ENCODE measurements around the gene FANCF.
A peak's percentile ranks its signal among the peaks of the same experiment; 100 is the strongest.

The FANCF gene

GRCh38 chr11:22626573-22627239 lies 1.1 kb upstream of the FANCF start:
- no peaks in the 10 kb centered on the region for H3K36me3 ChIP-seq (ENCODE audit: control insufficient read depth in 5 of 5, insufficient read depth in 5 of 5, low read length in 5 of 5)
- no peaks in the 10 kb centered on the region for H3K27me3 ChIP-seq (ENCODE audit: control insufficient read depth in 5 of 5, insufficient read depth in 4 of 5, low read length in 5 of 5)
- peaks cover 0 to 16% (median 9%) of the 10 kb centered on the region in 5 donors for H3K4me1 ChIP-seq (ENCODE audit: control insufficient read depth in 5 of 5, insufficient read depth in 5 of 5, low read length in 5 of 5)
- H3K27ac ChIP-seq (ENCODE audit: low read depth, low read length): no peak overlapping the region
- no peaks in the 10 kb centered on the region for H3K9me3 ChIP-seq (ENCODE audit: control insufficient read depth in 5 of 5, low read length in 5 of 5)
- H3K4me3 ChIP-seq (ENCODE audit: low read depth in 1 of 5, low read length in 5 of 5): peak overlapping the region in 2 of 5 donors; percentile 94 to 95
- peak overlapping the region in 1 of 5 donors; percentile 84 for H3K9ac ChIP-seq (ENCODE audit: low read length in 5 of 5)

- H3K4me1 ChIP-seq (ENCODE audit: control insufficient read depth in 5 of 5, insufficient read depth in 5 of 5, low read length in 5 of 5): peaks cover 0 to 16% (median 9%) of the 10 kb centered on the region in 5 donors
Observed at GRCh38 chr11:22624742-22625447, 728 bp downstream of the FANCF start.

GRCh38 chr11:22617868-22618267 lies 7.8 kb downstream of the FANCF start:
- Histone ChIP-seq H3K27ac (ENCODE audit: low read depth, low read length) (no peak overlapping the region), H3K9me3 (ENCODE audit: control insufficient read depth in 5 of 5, low read length in 5 of 5) (no peaks in the 10 kb centered on the region), H3K4me1 (ENCODE audit: control insufficient read depth in 5 of 5, insufficient read depth in 5 of 5, low read length in 5 of 5) (no peaks in the 10 kb centered on the region), H3K36me3 (ENCODE audit: control insufficient read depth in 5 of 5, insufficient read depth in 5 of 5, low read length in 5 of 5) (no peaks in the 10 kb centered on the region), H3K4me3 (ENCODE audit: low read depth in 1 of 5, low read length in 5 of 5) (no peak overlapping the region), H3K9ac (ENCODE audit: low read length in 5 of 5) (no peak overlapping the region), H3K27me3 (ENCODE audit: control insufficient read depth in 5 of 5, insufficient read depth in 4 of 5, low read length in 5 of 5) (no peaks in the 10 kb centered on the region)

More at GRCh38 chr11:22624742-22625447, 728 bp downstream of the FANCF start:
- Histone ChIP-seq H3K36me3 (ENCODE audit: control insufficient read depth in 5 of 5, insufficient read depth in 5 of 5, low read length in 5 of 5) (no peaks in the 10 kb centered on the region), H3K9me3 (ENCODE audit: control insufficient read depth in 5 of 5, low read length in 5 of 5) (no peaks in the 10 kb centered on the region), H3K4me3 (ENCODE audit: low read depth in 1 of 5, low read length in 5 of 5) (peak overlapping the region; percentile 90 to 100 (median 95)), H3K27ac (ENCODE audit: low read depth, low read length) (peak overlapping the region; percentile 90), H3K9ac (ENCODE audit: low read length in 5 of 5) (peak overlapping the region in 4 of 5 donors; percentile 70 to 88 (median 85)), H3K27me3 (ENCODE audit: control insufficient read depth in 5 of 5, insufficient read depth in 4 of 5, low read length in 5 of 5) (no peaks in the 10 kb centered on the region)

GRCh38 chr11:22603933-22604332 lies 21.7 kb downstream of the FANCF start:
- Histone ChIP-seq H3K27me3 (ENCODE audit: control insufficient read depth in 5 of 5, insufficient read depth in 4 of 5, low read length in 5 of 5) (no peaks in the 10 kb centered on the region), H3K27ac (ENCODE audit: low read depth, low read length) (no peak overlapping the region), H3K9me3 (ENCODE audit: control insufficient read depth in 5 of 5, low read length in 5 of 5) (peaks cover 0 to 3% (median 0%) of the 10 kb centered on the region in 5 donors), H3K9ac (ENCODE audit: low read length in 5 of 5) (no peak overlapping the region), H3K4me1 (ENCODE audit: control insufficient read depth in 5 of 5, insufficient read depth in 5 of 5, low read length in 5 of 5) (no peaks in the 10 kb centered on the region), H3K4me3 (ENCODE audit: low read depth in 1 of 5, low read length in 5 of 5) (no peak overlapping the region), H3K36me3 (ENCODE audit: control insufficient read depth in 5 of 5, insufficient read depth in 5 of 5, low read length in 5 of 5) (no peaks in the 10 kb centered on the region)

GRCh38 chr11:22602504-22602903 lies 23.1 kb downstream of the FANCF start:
- Histone ChIP-seq H3K9me3 (ENCODE audit: control insufficient read depth in 5 of 5, low read length in 5 of 5) (peaks cover 0 to 3% (median 0%) of the 10 kb centered on the region in 5 donors), H3K4me3 (ENCODE audit: low read depth in 1 of 5, low read length in 5 of 5) (no peak overlapping the region), H3K27me3 (ENCODE audit: control insufficient read depth in 5 of 5, insufficient read depth in 4 of 5, low read length in 5 of 5) (no peaks in the 10 kb centered on the region), H3K9ac (ENCODE audit: low read length in 5 of 5) (no peak overlapping the region), H3K4me1 (ENCODE audit: control insufficient read depth in 5 of 5, insufficient read depth in 5 of 5, low read length in 5 of 5) (no peaks in the 10 kb centered on the region), H3K27ac (ENCODE audit: low read depth, low read length) (no peak overlapping the region), H3K36me3 (ENCODE audit: control insufficient read depth in 5 of 5, insufficient read depth in 5 of 5, low read length in 5 of 5) (no peaks in the 10 kb centered on the region)

GRCh38 chr11:22599458-22599857 lies 26.2 kb downstream of the FANCF start:
- Histone ChIP-seq H3K9me3 (ENCODE audit: control insufficient read depth in 5 of 5, low read length in 5 of 5) (peaks cover 0 to 3% (median 0%) of the 10 kb centered on the region in 5 donors), H3K27me3 (ENCODE audit: control insufficient read depth in 5 of 5, insufficient read depth in 4 of 5, low read length in 5 of 5) (no peaks in the 10 kb centered on the region), H3K36me3 (ENCODE audit: control insufficient read depth in 5 of 5, insufficient read depth in 5 of 5, low read length in 5 of 5) (no peaks in the 10 kb centered on the region), H3K27ac (ENCODE audit: low read depth, low read length) (no peak overlapping the region), H3K9ac (ENCODE audit: low read length in 5 of 5) (no peak overlapping the region), H3K4me3 (ENCODE audit: low read depth in 1 of 5, low read length in 5 of 5) (no peak overlapping the region), H3K4me1 (ENCODE audit: control insufficient read depth in 5 of 5, insufficient read depth in 5 of 5, low read length in 5 of 5) (no peaks in the 10 kb centered on the region)

GRCh38 chr11:22597062-22597461 lies 28.6 kb downstream of the FANCF start:
- H3K27ac ChIP-seq (ENCODE audit: low read depth, low read length): no peak overlapping the region
- no peaks in the 10 kb centered on the region for H3K27me3 ChIP-seq (ENCODE audit: control insufficient read depth in 5 of 5, insufficient read depth in 4 of 5, low read length in 5 of 5)
- H3K36me3 ChIP-seq (ENCODE audit: control insufficient read depth in 5 of 5, insufficient read depth in 5 of 5, low read length in 5 of 5): no peaks in the 10 kb centered on the region
- no peak overlapping the region for H3K9ac ChIP-seq (ENCODE audit: low read length in 5 of 5)
- peaks cover 0 to 3% (median 0%) of the 10 kb centered on the region in 5 donors for H3K9me3 ChIP-seq (ENCODE audit: control insufficient read depth in 5 of 5, low read length in 5 of 5)
- no peak overlapping the region for H3K4me3 ChIP-seq (ENCODE audit: low read depth in 1 of 5, low read length in 5 of 5)
- no peaks in the 10 kb centered on the region for H3K4me1 ChIP-seq (ENCODE audit: control insufficient read depth in 5 of 5, insufficient read depth in 5 of 5, low read length in 5 of 5)

- Histone ChIP-seq H3K9ac (ENCODE audit: low read length in 5 of 5) (no peak overlapping the region), H3K9me3 (ENCODE audit: control insufficient read depth in 5 of 5, low read length in 5 of 5) (no peaks in the 10 kb centered on the region), H3K36me3 (ENCODE audit: control insufficient read depth in 5 of 5, insufficient read depth in 5 of 5, low read length in 5 of 5) (no peaks in the 10 kb centered on the region), H3K4me1 (ENCODE audit: control insufficient read depth in 5 of 5, insufficient read depth in 5 of 5, low read length in 5 of 5) (no peaks in the 10 kb centered on the region), H3K27me3 (ENCODE audit: control insufficient read depth in 5 of 5, insufficient read depth in 4 of 5, low read length in 5 of 5) (no peaks in the 10 kb centered on the region), H3K27ac (ENCODE audit: low read depth, low read length) (no peak overlapping the region), H3K4me3 (ENCODE audit: low read depth in 1 of 5, low read length in 5 of 5) (no peak overlapping the region)
Observed at GRCh38 chr11:22584976-22585375, 40.6 kb downstream of the FANCF start.

- H3K9ac ChIP-seq (ENCODE audit: low read length in 5 of 5): no peak overlapping the region
- no peaks in the 10 kb centered on the region for H3K36me3 ChIP-seq (ENCODE audit: control insufficient read depth in 5 of 5, insufficient read depth in 5 of 5, low read length in 5 of 5)
- H3K4me3 ChIP-seq (ENCODE audit: low read depth in 1 of 5, low read length in 5 of 5): no peak overlapping the region
- no peaks in the 10 kb centered on the region for H3K9me3 ChIP-seq (ENCODE audit: control insufficient read depth in 5 of 5, low read length in 5 of 5)
- no peaks in the 10 kb centered on the region for H3K27me3 ChIP-seq (ENCODE audit: control insufficient read depth in 5 of 5, insufficient read depth in 4 of 5, low read length in 5 of 5)
- H3K4me1 ChIP-seq (ENCODE audit: control insufficient read depth in 5 of 5, insufficient read depth in 5 of 5, low read length in 5 of 5): no peaks in the 10 kb centered on the region
- H3K27ac ChIP-seq (ENCODE audit: low read depth, low read length): no peak overlapping the region
Observed at GRCh38 chr11:22583963-22584492, 41.6 kb downstream of the FANCF start.

- no peak overlapping the region for H3K9ac ChIP-seq (ENCODE audit: low read length in 5 of 5)
- no peak overlapping the region for H3K27ac ChIP-seq (ENCODE audit: low read depth, low read length)
- H3K9me3 ChIP-seq (ENCODE audit: control insufficient read depth in 5 of 5, low read length in 5 of 5): no peaks in the 10 kb centered on the region
- no peak overlapping the region for H3K4me3 ChIP-seq (ENCODE audit: low read depth in 1 of 5, low read length in 5 of 5)
- no peaks in the 10 kb centered on the region for H3K36me3 ChIP-seq (ENCODE audit: control insufficient read depth in 5 of 5, insufficient read depth in 5 of 5, low read length in 5 of 5)
- H3K4me1 ChIP-seq (ENCODE audit: control insufficient read depth in 5 of 5, insufficient read depth in 5 of 5, low read length in 5 of 5): no peaks in the 10 kb centered on the region
- H3K27me3 ChIP-seq (ENCODE audit: control insufficient read depth in 5 of 5, insufficient read depth in 4 of 5, low read length in 5 of 5): no peaks in the 10 kb centered on the region
Observed at GRCh38 chr11:22582151-22582410, 43.5 kb downstream of the FANCF start.
